SK-N-MC (cell line): ENCODE data around the gene TMEM134.
A peak's percentile ranks its signal among the peaks of the same experiment; 100 is the strongest.

ENCODE experiments used
- DNase-seq: peaks from one replicate; pipeline ENCODE4 v3.0.0-alpha.2; 2011; ENCODE audit warnings: low read depth, low spot score
- H3K27ac ChIP-seq: fragments of 200-600 bp; sonication (generic); 2 replicates; pipeline ENCODE4 v1.5.1; 2016; ENCODE audit warnings: mixed run types
- H3K36me3 ChIP-seq: fragments of 200-600 bp; sonication (generic); 2 replicates; pipeline ENCODE4 v1.6.1; 2017; ENCODE audit warnings: antibody characterized with exemption, low read length, mixed read lengths; ENCODE audit not compliant: insufficient read depth
- H3K4me3 ChIP-seq: fragments of 200-600 bp; sonication (generic); 2 replicates; pipeline ENCODE4 v1.5.1; 2016
- H3K9ac ChIP-seq: fragments of 200-600 bp; sonication (generic); 2 replicates; pipeline ENCODE4 v1.8.0; 2017; ENCODE audit warnings: mixed run types, mixed read lengths; ENCODE audit not compliant: insufficient read length
- H3K9me3 ChIP-seq: fragments of 200-600 bp; sonication (generic); 2 replicates; pipeline ENCODE4 v1.6.1; 2017; ENCODE audit warnings: low read depth, mild to moderate bottlenecking, antibody characterized with exemption, low read length, moderate library complexity, mixed read lengths
- EZH2 ChIP-seq: fragments of 200-600 bp; sonication (generic); IDR thresholded peaks from one replicate; pipeline ENCODE4 v1.6.1; 2017; ENCODE audit warnings: antibody characterized with exemption
- FOXP2 ChIP-seq: optimal IDR thresholded peaks from 2 replicates; pipeline ENCODE3; 2011; ENCODE audit warnings: mild to moderate bottlenecking, moderate library complexity; ENCODE audit not compliant: insufficient read depth; ENCODE audit errors: extremely low read length, control extremely low read depth
- POLR2AphosphoS5 ChIP-seq: IDR thresholded peaks from 2 replicates; pipeline ENCODE4 v1.6.1; 2012; ENCODE audit warnings: mild to moderate bottlenecking, low read depth, low read length, borderline replicate concordance

The TMEM134 gene

DNA sequence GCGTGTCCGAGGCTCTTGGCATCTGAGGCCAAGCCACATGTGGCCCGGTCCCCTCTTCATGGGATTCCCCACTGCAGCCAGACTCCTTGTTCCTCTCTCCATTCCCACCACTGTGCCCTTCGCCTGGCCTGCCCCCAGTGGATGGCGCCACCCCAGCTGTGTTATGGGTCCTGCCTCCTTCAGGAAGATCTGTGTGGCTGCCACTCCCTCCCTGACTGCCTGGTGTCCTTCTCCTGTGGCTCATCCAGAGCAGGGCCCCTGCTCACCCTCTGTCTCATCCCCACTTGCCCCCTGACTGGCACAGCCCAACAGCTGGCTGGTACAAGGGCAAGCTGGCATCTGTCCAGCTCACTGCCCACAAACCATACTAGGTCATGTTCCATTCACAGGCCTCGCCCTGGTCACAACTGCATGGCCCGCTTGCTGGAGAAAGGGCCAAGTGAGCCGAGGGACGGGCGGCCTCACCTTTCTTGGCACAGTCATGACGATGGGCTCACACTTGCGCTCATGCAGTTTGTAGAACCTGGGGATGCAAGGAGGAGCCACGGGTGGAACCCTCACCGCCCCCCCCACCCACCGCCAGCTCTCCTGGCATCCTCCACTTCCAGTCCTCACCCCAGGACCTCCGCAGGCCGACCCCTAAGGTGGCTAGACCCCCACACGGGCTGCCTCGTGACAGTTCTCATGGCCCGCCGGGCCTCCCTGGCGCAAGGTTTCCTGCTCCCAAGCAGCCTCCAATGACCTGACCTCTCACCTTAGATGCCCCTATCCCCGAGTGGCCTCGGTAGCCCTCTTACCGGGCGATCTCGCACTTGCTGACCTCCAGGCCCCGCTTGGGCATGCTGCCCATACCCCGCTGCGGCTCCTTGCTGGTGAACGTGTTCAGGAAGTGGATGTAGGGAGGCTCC, 29.5 kb downstream of the TMEM134 start:
- DNase-seq: no peak
- TF ChIP-seq POLR2AphosphoS5: no peak
- Histone ChIP-seq H3K4me3 (no peak overlapping the region), H3K9ac (no peak overlapping the region), H3K27ac (peak overlapping the region; percentile 42; the same call in 1 of the 2 replicates), H3K36me3 (peaks cover 3% of the 10 kb centered on the region; the same call in 1 of the 2 replicates), H3K9me3 (no peaks in the 10 kb centered on the region)

- no peak for DNase-seq
- Histone ChIP-seq H3K36me3 (peaks cover 6% of the 10 kb centered on the region; the same call in 1 of the 2 replicates), H3K27ac (0 out of 2 replicates have a peak overlapping the region, but pooled peaks have one; percentile 42), H3K4me3 (no peak overlapping the region), H3K9ac (no peak overlapping the region), H3K9me3 (no peaks in the 10 kb centered on the region)
- no peak for TF ChIP-seq POLR2AphosphoS5
- TF ChIP-seq FOXP2: no peak
- TF ChIP-seq EZH2: no peak
Observed at GRCh38 chr11:67438158-67438902, 30.7 kb downstream of the TMEM134 start.

DNA sequence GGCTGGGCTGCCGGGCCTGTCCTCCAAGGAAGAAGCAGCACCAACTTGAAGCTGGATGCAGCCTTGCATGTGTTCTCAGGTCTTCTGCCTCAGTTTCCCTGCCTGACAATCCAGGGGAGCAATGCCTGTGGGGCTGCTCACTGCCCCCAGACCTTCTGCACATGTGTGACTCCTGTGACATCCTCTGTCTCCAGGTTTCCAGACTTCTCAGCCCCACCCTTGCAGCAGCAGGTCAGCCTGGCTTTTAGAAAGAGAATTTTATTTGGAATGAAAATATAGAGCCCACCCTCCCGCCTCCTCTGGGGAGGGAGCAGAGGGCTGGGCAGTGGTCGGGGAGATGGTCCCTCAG, 31.3 kb downstream of the TMEM134 start:
- TF ChIP-seq POLR2AphosphoS5 (no peak), FOXP2 (no peak)
- Histone ChIP-seq H3K27ac (peak overlapping the region; percentile 57; the same call in 1 of the 2 replicates), H3K9me3 (no peaks in the 10 kb centered on the region), H3K4me3 (no peak overlapping the region), H3K9ac (no peak overlapping the region), H3K36me3 (peaks cover 11% of the 10 kb centered on the region; the same call in 1 of the 2 replicates)
- DNase-seq: no peak

- Histone ChIP-seq H3K9ac (no peak within 1 kb of the TSS), H3K27ac (peak within 1 kb of the TSS; percentile 57; the same call in 1 of the 2 replicates), H3K9me3 (no peaks in the 10 kb centered on the region), H3K36me3 (peaks cover 16% of the 10 kb centered on the region; the same call in 1 of the 2 replicates), H3K4me3 (peak within 1 kb of the TSS; percentile 45)
- DNase-seq: no peak
- TF ChIP-seq FOXP2 (no peak), POLR2AphosphoS5 (0 out of 2 replicates have a peak, but pooled peaks have one; percentile 19)
Observed at GRCh38 chr11:67437082-67437808, 31.8 kb downstream of the TMEM134 start, which contains the start of gene PTPRCAP. PTPRCAP (minus strand) TSS chr11:67437682; CDS start chr11:67437619, 63 bp downstream.

DNA sequence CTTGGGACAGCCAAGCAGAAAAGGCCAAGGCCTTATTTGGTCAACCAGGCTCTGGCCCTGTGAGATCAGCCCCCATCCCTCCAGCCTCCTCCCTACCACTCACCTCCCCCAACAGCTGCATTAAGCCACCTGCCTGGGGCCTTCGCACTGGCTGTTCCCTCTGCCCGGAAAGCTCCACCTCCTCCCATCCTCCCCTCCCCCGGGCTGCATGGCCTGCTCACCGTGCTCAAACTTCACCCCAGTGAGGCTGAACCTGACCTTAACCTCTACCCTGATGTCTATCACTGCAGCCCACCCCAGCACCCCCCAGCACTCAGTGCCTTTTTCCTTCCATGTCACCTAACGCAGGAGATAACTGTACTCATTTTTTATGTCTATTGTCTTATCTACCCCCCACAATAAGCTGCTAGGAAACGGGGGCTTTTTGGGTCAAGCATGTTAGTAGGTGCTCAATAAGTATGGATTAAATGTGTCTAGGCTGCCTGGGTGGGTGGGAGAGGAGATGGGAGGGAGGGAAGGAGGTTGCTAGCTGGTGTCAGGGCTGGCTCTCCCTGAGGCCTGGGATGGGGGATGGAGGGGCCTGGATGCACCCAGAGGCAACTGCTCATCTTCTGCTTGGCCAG, 32.5 kb downstream of the TMEM134 start:
- peak overlapping the region; percentile 37 for H3K4me3 ChIP-seq
- DNase-seq: no peak
- H3K9me3 ChIP-seq: no peaks in the 10 kb centered on the region
- TF ChIP-seq FOXP2 (no peak), POLR2AphosphoS5 (no peak), EZH2 (no peak)
- peak overlapping the region; percentile 56; the same call in 1 of the 2 replicates for H3K27ac ChIP-seq
- peaks cover 14% of the 10 kb centered on the region; the same call in 1 of the 2 replicates for H3K36me3 ChIP-seq
- no peak overlapping the region for H3K9ac ChIP-seq

DNA sequence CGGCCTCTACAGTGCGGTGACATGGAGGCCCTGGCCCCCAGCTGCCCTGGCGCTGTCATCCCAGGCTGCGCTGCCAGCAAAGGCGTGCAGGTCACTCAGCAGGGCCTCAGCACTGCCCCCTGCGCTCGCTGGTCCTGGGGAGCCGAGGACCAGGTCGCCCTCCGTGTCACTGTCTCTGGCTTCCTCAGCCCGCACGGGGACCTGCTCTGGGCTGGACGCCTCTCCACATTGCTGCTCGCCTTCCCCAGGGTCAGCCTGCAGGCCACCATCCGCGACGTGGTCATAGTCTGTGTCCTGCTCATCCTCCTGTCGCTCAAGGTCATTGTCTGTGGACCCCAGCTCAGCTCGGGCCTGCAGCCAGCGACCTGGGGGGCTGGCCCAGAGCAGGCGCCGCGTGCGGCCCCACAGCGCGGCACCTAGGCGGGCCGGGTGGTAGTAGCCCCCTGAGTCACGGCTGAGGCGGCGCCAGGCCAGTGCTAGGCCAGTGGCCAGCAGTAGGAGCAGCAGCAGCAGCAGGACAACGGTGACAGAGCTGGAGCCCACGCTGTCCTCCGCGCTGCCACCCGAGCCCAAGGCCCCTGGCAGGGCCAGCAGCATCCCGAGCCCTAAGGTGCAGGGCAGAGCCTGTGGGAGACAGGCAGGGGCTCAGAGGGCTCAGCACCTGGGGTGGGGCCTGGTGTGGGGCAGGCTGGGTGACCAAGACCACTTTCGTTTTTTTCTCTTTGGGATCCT, 33.2 kb downstream of the TMEM134 start:
- no peak overlapping the region for H3K27ac ChIP-seq
- H3K36me3 ChIP-seq: peaks cover 18% of the 10 kb centered on the region; the same call in 1 of the 2 replicates
- H3K4me3 ChIP-seq: no peak overlapping the region
- DNase-seq: no peak
- no peak overlapping the region for H3K9ac ChIP-seq
- no peaks in the 10 kb centered on the region for H3K9me3 ChIP-seq
- TF ChIP-seq FOXP2 (no peak), POLR2AphosphoS5 (no peak), EZH2 (no peak)

DNA sequence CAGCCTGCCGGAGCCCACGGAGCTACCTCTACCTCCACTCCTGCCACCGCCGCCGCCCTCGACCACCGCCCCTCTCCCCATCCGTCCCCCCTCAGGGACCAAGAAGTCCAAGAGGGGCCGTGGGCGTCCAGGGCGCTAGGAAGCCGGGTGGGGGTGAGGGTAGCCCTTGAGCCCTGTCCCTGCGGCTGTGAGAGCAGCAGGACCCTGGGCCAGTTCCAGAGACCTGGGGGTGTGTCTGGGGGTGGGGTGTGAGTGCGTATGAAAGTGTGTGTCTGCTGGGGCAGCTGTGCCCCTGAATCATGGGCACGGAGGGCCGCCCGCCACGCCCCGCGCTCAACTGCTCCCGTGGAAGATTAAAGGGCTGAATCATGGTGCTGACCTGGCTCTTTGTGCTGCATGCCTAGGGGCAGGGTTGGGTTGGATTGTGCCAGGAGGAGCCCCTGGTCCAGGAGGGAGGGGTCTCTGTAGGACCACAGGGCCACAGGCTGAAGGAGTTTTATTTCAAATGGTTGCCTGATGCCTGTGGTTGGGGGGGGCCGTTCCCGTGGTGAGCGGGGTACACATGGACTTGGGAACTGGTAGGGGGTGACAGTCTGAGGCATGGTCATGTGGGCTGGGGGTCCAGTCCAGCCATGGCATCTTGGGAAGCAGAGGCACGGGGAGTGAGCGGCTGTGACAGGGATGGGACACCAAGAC, 33.9 kb downstream of the TMEM134 start:
- no peak overlapping the region for H3K9ac ChIP-seq
- TF ChIP-seq EZH2: no peak
- TF ChIP-seq FOXP2: no peak
- no peak for TF ChIP-seq POLR2AphosphoS5
- H3K4me3 ChIP-seq: no peak overlapping the region
- H3K27ac ChIP-seq: no peak overlapping the region
- DNase-seq: no peak
- peaks cover 18% of the 10 kb centered on the region; the same call in 1 of the 2 replicates for H3K36me3 ChIP-seq
- H3K9me3 ChIP-seq: no peaks in the 10 kb centered on the region
